H9 (cell line): ENCODE data around the gene KLHL4. TPM values are rescaled to one million over a fixed set of nuclear protein-coding genes. Genes with fewer than 3 reads are reported as not detected.

ENCODE experiments used
- DNase-seq: peaks from one replicate; pipeline ENCODE4 v3.0.0-alpha.2; 2017
- H2AFZ ChIP-seq: one replicate; pipeline ENCODE4 v1.6.1; 2013; ENCODE audit warnings: mild to moderate bottlenecking, low read length, control low read depth, moderate library complexity
- H2AK5ac ChIP-seq: 2 replicates; pipeline ENCODE4 v1.6.1; 2013; ENCODE audit warnings: low read length, control low read depth, mixed read lengths; ENCODE audit not compliant: insufficient read length
- H2BK120ac ChIP-seq: one replicate; pipeline ENCODE4 v1.6.1; 2013; ENCODE audit warnings: low read depth, mild to moderate bottlenecking, low read length, control low read depth, inconsistent platforms; ENCODE audit not compliant: poor library complexity, severe bottlenecking
- H2BK12ac ChIP-seq: 2 replicates; pipeline ENCODE4 v1.6.1; 2013; ENCODE audit warnings: low read length, control low read depth, mixed read lengths, low read depth; ENCODE audit not compliant: insufficient read length
- H2BK15ac ChIP-seq: 2 replicates; pipeline ENCODE4 v1.6.1; 2013; ENCODE audit warnings: low read depth, low read length, control low read depth
- H2BK20ac ChIP-seq: one replicate; pipeline ENCODE4 v1.6.1; 2013; ENCODE audit warnings: low read depth, mild to moderate bottlenecking, low read length, control low read depth, inconsistent platforms; ENCODE audit not compliant: poor library complexity, severe bottlenecking
- H2BK5ac ChIP-seq: 2 replicates; pipeline ENCODE4 v1.6.1; 2013; ENCODE audit warnings: low read length, control low read depth, mixed read lengths; ENCODE audit not compliant: insufficient read length
- H3K14ac ChIP-seq: 2 replicates; pipeline ENCODE4 v1.6.1; 2013; ENCODE audit warnings: low read length, control low read depth; ENCODE audit not compliant: insufficient read depth
- H3K18ac ChIP-seq: 2 replicates; pipeline ENCODE4 v1.6.1; 2013; ENCODE audit warnings: low read depth, mild to moderate bottlenecking, mixed read lengths, low read length, control low read depth; ENCODE audit not compliant: insufficient read length
- H3K23ac ChIP-seq: 2 replicates; pipeline ENCODE4 v1.6.1; 2013; ENCODE audit warnings: low read length, control low read depth, mixed read lengths, low read depth; ENCODE audit not compliant: insufficient read length
- H3K23me2 ChIP-seq: 2 replicates; pipeline ENCODE4 v1.6.1; 2013; ENCODE audit warnings: low read depth, mild to moderate bottlenecking, mixed read lengths, low read length, control low read depth; ENCODE audit not compliant: insufficient read length, poor library complexity, severe bottlenecking
- H3K27ac ChIP-seq: 2 replicates; pipeline ENCODE4 v1.5.1; 2013; ENCODE audit warnings: low read length, control low read depth, mixed read lengths, low read depth; ENCODE audit not compliant: insufficient read length
- H3K27me3 ChIP-seq: 2 replicates; pipeline ENCODE4 v1.6.1; 2013; ENCODE audit warnings: low read length, control low read depth, inconsistent platforms; ENCODE audit not compliant: insufficient read depth
- H3K4ac ChIP-seq: 2 replicates; pipeline ENCODE4 v1.6.1; 2013; ENCODE audit warnings: low read depth, mild to moderate bottlenecking, control low read depth, inconsistent platforms, low read length, moderate library complexity
- H3K4me1 ChIP-seq: 2 replicates; pipeline ENCODE4 v1.6.1; 2013; ENCODE audit warnings: low read length, control low read depth, inconsistent platforms; ENCODE audit not compliant: insufficient read depth
- H3K4me2 ChIP-seq: 2 replicates; pipeline ENCODE4 v1.6.1; 2013; ENCODE audit warnings: low read length, control low read depth, mixed read lengths; ENCODE audit not compliant: insufficient read length, insufficient read depth
- H3K56ac ChIP-seq: 2 replicates; pipeline ENCODE4 v1.6.1; 2013; ENCODE audit warnings: low read depth, mild to moderate bottlenecking, mixed read lengths, low read length, control low read depth; ENCODE audit not compliant: insufficient read length
- H3K79me1 ChIP-seq: 2 replicates; pipeline ENCODE4 v1.6.1; 2013; ENCODE audit warnings: low read depth, mild to moderate bottlenecking, moderate library complexity, low read length, control low read depth, inconsistent platforms; ENCODE audit not compliant: insufficient read depth, poor library complexity, severe bottlenecking
- H3K79me2 ChIP-seq: 2 replicates; pipeline ENCODE4 v1.6.1; 2013; ENCODE audit warnings: low read length, control low read depth, inconsistent platforms; ENCODE audit not compliant: insufficient read depth
- H3K9ac ChIP-seq: 2 replicates; pipeline ENCODE4 v1.6.1; 2013; ENCODE audit warnings: low read length, control low read depth, mixed read lengths; ENCODE audit not compliant: insufficient read length; ENCODE audit errors: extremely low read depth
- H3K9me3 ChIP-seq: one replicate; pipeline ENCODE4 v1.6.1; 2013; ENCODE audit warnings: low read depth, low read length, inconsistent platforms; ENCODE audit not compliant: control insufficient read depth
- H3T11ph ChIP-seq: one replicate; pipeline ENCODE4 v1.6.1; 2013; ENCODE audit warnings: mild to moderate bottlenecking, low read length, control low read depth, inconsistent platforms
- H4K20me1 ChIP-seq: one replicate; pipeline ENCODE4 v1.6.1; 2013; ENCODE audit not compliant: control insufficient read depth, insufficient read length, insufficient read depth
- H4K5ac ChIP-seq: 2 replicates; pipeline ENCODE4 v1.6.1; 2013; ENCODE audit warnings: low read depth, mild to moderate bottlenecking, mixed read lengths, low read length, control low read depth; ENCODE audit not compliant: insufficient read length
- H4K8ac ChIP-seq: replicated peaks from 2 replicates; pipeline ENCODE4 v1.6.1; 2013; ENCODE audit warnings: low read length, control low read depth, mixed read lengths, low read depth; ENCODE audit not compliant: insufficient read length
- H4K91ac ChIP-seq: 2 replicates; pipeline ENCODE4 v1.6.1; 2013; ENCODE audit warnings: low read depth, mild to moderate bottlenecking, moderate library complexity, mixed read lengths, low read length, control low read depth; ENCODE audit not compliant: insufficient read length
- H3K27ac Mint-ChIP-seq, 3 experiments: 2 replicates in 2 of 3; 3 replicates in 1 of 3; pipeline ENCODE4 v1.8.0; 2020 to 2021; ENCODE audit warnings: mixed read lengths in 3 of 3, mild to moderate bottlenecking in 1 of 3, moderate library complexity in 1 of 3
- H3K27me3 Mint-ChIP-seq: 2 replicates; pipeline ENCODE4 v1.8.0; 2021; ENCODE audit warnings: low read depth, mild to moderate bottlenecking, moderate library complexity, mixed read lengths
- H3K36me3 Mint-ChIP-seq, 3 experiments: 2 replicates in 2 of 3; 3 replicates in 1 of 3; pipeline ENCODE4 v1.8.0; 2020 to 2021; ENCODE audit warnings: low read depth in 3 of 3, mixed read lengths in 3 of 3; ENCODE audit not compliant: insufficient read depth in 1 of 3
- H3K4me1 Mint-ChIP-seq, 2 experiments: 2 replicates each; pipeline ENCODE4 v1.8.0; 2020; ENCODE audit warnings: mixed read lengths in 2 of 2
- H3K4me3 Mint-ChIP-seq, 2 experiments: 2 replicates in 1 of 2; 3 replicates in 1 of 2; pipeline ENCODE4 v1.8.0; 2020 to 2021; ENCODE audit warnings: mild to moderate bottlenecking in 2 of 2, mixed read lengths in 2 of 2, moderate library complexity in 1 of 2
- H3K9me3 Mint-ChIP-seq, 2 experiments: 2 replicates in 1 of 2; 3 replicates in 1 of 2; pipeline ENCODE4 v1.8.0; 2020; ENCODE audit warnings: mild to moderate bottlenecking in 2 of 2, mixed read lengths in 2 of 2, moderate library complexity in 1 of 2
- CTCF ChIP-seq: fragments of 200-600 bp; sonication (generic); conservative IDR thresholded peaks from 3 replicates; pipeline ENCODE4 v1.8.0; 2021; ENCODE audit warnings: antibody characterized with exemption, mild to moderate bottlenecking
- WGBS: extraction: QIAGEN DNeasy Blood & Tissue Kit; methylation state at CpG from one replicate; pipeline ENCODE4 v1.1.7; 2013; ENCODE audit warnings: missing lambda C conversion rate, low lambda C conversion rate, mixed read lengths; ENCODE audit not compliant: insufficient read length; ENCODE audit errors: extremely low coverage; 5-methylcytosine and 5-hydroxymethylcytosine counted together
- total RNA-seq: library from RNA; stranded (reverse); gene quantifications from 2 replicates; pipeline ENCODE4 v1.2.1, GENCODE V29; 2021

KLHL4 gene
- total RNA-seq, 1 experiment from 2014 or later: 22.3 TPM

GRCh38 chrX:87621697-87622096 lies 104.1 kb downstream of the KLHL4 start:
- no peaks in the 10 kb centered on the region for H4K20me1 ChIP-seq
- H3K56ac ChIP-seq: no peak overlapping the region
- no peak overlapping the region for H2BK15ac ChIP-seq
- H3K14ac ChIP-seq: no peak overlapping the region
- no CpG with 5 or more reads among the region's 2 CpGs for WGBS
- peaks cover 6% of the 10 kb centered on the region for H3K4me1 ChIP-seq
- H3K23ac ChIP-seq: no peak overlapping the region
- no peak overlapping the region for H2BK120ac ChIP-seq
- no peak overlapping the region for H3K18ac ChIP-seq
- H2AFZ ChIP-seq: no peak overlapping the region
- no peak overlapping the region for H3K4me2 ChIP-seq
- H3K9ac ChIP-seq: no peak overlapping the region
- no peak overlapping the region for H2AK5ac ChIP-seq
- H3K27ac ChIP-seq: no peak overlapping the region
- H2BK5ac ChIP-seq: no peak overlapping the region
- no peaks in the 10 kb centered on the region for H3K23me2 ChIP-seq
- no peak overlapping the region for H3K4ac ChIP-seq
- H4K91ac ChIP-seq: no peak overlapping the region
- Mint-ChIP-seq H3K27me3 (no peaks in the 10 kb centered on the region), H3K4me1 (peaks cover 10 to 15% of the 10 kb centered on the region in 2 experiments), H3K27ac (peak overlapping the region in 1 of 3 experiments; percentile 49; a peak in 2 of 7 replicates), H3K4me3 (no peak overlapping the region), H3K36me3 (peaks cover 0 to 2% (median 2%) of the 10 kb centered on the region in 3 experiments; a peak in 2 of 7 replicates), H3K9me3 (no peaks in the 10 kb centered on the region)
- no peaks in the 10 kb centered on the region for H3K9me3 ChIP-seq
- no peaks in the 10 kb centered on the region for H3K79me1 ChIP-seq
- no peak overlapping the region for H2BK20ac ChIP-seq
- H2BK12ac ChIP-seq: no peak overlapping the region
- DNase-seq: no peak
- no peak for TF ChIP-seq CTCF
- no peaks in the 10 kb centered on the region for H3K27me3 ChIP-seq
- H3T11ph ChIP-seq: no peak overlapping the region
- no peaks in the 10 kb centered on the region for H3K79me2 ChIP-seq
- H4K5ac ChIP-seq: no peak overlapping the region
- no peak overlapping the region for H4K8ac ChIP-seq
